ENCODE data around the gene PPIA.

GRCh38 chr7:44754802-44755697, 41.4 kb upstream of the PPIA start:
- TF ChIP-seq TAF1 (IDR thresholded peaks at IDR 0.05; ENCODE audit: low read depth, low read length) (no peak), POLR2A (IDR thresholded peaks at IDR 0.05; ENCODE audit: low read depth, low read length) (no peak)
